GM15510 (cell line): ENCODE data around the gene PHLPP2.

ENCODE experiments used
- POLR2A ChIP-seq: IDR thresholded peaks from 3 replicates; pipeline ENCODE4 v1.6.1; 2011; ENCODE audit warnings: borderline replicate concordance; ENCODE audit not compliant: insufficient read length; ENCODE audit errors: extremely low read depth

PHLPP2 gene

DNA sequence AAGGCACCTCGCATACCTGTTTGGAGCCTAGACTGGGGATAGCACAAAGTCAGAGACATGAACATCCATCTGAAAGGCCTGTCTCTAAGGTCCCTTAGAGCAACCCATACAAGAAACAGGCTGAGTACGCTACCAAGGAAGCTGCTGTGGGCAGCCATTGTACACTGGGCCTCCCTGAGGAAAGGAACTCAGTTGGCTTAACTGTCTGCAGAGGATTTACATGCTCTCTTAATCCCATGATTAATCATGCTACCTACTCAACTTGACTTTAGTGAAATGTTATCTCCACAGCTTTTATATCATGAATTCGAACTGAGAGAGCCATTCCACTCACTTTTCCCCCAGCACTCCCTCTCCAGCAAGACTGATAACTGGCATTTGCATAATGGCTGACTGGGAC lies 26.0 kb downstream of the PHLPP2 start:
- no peak for TF ChIP-seq POLR2A

DNA sequence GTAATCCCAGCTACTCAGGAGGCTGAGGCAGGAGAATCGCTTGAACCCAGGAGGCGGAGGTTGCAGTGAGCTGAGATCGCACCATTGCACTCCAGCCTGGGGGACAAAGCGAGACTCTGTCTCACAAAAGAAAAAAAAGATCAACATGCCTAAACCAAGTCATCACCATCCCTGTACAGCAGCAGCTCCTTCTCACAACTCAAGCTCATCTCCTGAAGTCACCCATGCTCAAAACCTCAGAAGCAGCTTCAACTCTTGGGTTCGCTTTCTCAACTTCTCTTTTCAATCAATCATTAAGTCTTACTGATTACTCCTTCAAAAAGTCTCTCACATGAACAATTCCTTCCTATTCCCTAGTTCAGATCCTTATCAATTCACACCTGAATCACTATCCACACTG lies 31.3 kb downstream of the PHLPP2 start:
- no peak for TF ChIP-seq POLR2A

GRCh38 chr16:71689901-71690300 lies 34.6 kb downstream of the PHLPP2 start:
- no peak for TF ChIP-seq POLR2A

DNA sequence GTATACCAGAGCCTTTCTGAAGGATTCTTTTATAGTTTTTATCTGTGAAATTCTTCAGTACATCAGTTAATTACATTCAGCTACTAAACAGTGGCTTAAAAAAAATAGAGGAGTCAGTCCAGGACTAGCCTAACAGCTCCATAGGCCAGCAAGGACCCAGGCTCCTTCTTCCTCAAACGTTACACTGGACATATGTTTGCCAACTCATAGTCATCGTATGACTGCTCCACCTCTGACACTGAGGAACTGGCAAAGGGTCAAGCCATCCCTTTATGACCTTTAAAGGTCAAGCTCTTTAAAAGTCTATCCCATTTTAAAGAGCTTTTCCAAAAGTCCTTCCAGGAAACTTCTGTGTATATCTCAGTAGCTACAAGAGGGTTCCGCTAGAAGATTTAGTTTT lies 36.6 kb downstream of the PHLPP2 start:
- no peak for TF ChIP-seq POLR2A

GRCh38 chr16:71681360-71681759 lies 43.1 kb downstream of the PHLPP2 start:
- no peak for TF ChIP-seq POLR2A

- TF ChIP-seq POLR2A: no peak
Measured at GRCh38 chr16:71676236-71676635, 48.3 kb downstream of the PHLPP2 start.

GRCh38 chr16:71675380-71675779 lies 49.1 kb downstream of the PHLPP2 start:
- no peak for TF ChIP-seq POLR2A

DNA sequence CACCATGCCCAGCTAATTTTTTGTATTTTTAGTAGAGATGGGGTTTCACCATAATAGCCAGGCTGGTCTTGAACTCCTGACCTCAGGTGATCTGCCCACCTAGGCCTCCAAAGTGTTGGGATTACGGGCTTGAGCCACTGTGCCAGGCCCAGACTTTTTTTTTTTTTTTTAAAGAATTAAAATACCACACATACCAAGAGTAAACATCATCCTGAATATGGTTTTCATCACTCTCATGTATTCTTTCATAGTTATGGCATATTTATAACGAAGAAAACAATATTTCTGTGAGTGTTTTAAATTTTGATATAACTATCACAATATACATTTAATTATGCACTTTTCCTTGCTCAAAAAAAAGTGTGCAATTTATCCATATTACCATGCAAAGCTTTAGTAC lies 50.3 kb downstream of the PHLPP2 start:
- TF ChIP-seq POLR2A: no peak

- TF ChIP-seq POLR2A: no peak
Measured at GRCh38 chr16:71673582-71673973, 50.9 kb downstream of the PHLPP2 start.

DNA sequence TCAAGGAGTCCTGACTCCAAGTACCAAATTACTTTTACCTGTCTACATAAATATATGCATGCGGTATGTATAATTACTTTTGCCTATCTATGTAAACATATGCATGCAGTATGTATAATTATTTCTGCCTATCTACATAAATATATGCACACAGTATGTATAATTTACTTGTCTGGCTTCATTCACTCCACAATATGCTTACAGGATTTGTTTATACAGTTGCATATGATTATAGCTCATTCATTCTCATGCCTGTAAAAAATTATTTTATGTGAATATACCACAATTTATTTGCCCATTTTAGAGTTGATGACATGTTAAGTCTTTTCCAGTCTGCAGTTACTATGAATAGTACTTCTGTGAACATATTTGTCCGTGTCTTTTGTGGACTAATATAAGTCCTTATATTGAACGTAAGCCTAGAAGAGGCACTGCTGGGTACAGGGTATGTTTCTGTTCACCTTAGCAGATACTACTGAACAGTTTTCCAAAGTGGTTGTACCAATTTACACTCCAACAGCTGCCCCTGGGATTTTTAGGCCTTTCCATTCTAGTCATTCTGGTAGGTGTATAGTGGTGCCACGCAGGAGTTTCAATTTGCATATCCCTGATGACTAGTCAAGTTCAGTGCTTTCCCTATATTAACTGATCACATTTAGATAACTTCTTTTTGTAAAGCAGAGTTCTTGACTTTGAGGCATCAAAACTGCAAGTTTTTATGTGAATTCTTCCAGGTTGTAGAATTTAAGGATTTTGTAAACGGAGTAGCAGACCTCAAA lies 51.5 kb downstream of the PHLPP2 start:
- no peak for TF ChIP-seq POLR2A

GRCh38 chr16:71672125-71672524 lies 52.4 kb downstream of the PHLPP2 start:
- no peak for TF ChIP-seq POLR2A

GRCh38 chr16:71671165-71671564 lies 53.3 kb downstream of the PHLPP2 start:
- TF ChIP-seq POLR2A: no peak

DNA sequence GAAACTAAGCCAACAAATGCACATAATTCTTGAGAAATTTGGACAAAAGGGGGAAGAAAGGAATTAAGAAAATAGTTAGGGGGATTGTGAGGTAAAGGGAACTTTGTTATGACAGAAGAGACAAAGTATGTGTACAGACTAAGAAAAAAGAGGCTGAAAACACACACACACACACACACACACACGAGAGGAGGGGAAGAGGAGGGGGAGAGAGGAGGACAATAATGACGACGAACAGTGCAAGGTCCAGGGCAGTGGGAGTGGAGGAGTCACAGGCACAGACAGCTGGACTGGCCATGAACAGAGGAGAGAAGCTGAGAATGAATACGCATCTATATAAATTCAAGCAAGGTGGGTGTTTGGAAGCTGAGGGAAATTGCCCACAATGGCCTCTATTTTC lies 54.0 kb downstream of the PHLPP2 start:
- no peak for TF ChIP-seq POLR2A

DNA sequence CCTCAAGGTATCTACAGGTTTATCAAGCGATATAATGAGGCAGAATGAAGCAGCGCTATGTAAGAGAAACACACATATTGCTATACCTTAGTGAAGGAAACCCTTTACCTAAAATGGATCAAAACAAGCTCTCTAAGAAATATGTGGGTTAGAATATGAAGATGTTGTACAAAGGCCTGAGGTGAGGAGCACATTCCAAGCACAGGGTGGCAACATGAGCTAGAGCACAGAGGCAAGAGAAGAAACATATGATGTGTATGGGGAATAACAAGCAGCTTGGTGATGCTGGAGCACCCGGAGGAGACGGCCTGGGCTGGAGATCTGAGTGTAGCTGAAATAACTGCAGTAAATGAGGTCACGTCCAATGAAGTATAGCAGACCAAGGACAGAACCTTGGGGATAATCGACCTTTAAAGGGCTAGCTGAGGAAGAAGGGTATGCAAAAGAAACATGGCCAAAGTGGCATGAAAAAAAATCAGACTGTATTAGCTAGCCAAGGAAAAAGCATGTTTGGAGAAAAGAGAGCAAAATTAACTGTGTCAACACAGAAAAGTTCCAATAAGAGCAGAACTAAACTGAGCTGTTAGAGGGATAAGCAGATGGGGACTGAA lies 54.5 kb downstream of the PHLPP2 start:
- TF ChIP-seq POLR2A: no peak

DNA sequence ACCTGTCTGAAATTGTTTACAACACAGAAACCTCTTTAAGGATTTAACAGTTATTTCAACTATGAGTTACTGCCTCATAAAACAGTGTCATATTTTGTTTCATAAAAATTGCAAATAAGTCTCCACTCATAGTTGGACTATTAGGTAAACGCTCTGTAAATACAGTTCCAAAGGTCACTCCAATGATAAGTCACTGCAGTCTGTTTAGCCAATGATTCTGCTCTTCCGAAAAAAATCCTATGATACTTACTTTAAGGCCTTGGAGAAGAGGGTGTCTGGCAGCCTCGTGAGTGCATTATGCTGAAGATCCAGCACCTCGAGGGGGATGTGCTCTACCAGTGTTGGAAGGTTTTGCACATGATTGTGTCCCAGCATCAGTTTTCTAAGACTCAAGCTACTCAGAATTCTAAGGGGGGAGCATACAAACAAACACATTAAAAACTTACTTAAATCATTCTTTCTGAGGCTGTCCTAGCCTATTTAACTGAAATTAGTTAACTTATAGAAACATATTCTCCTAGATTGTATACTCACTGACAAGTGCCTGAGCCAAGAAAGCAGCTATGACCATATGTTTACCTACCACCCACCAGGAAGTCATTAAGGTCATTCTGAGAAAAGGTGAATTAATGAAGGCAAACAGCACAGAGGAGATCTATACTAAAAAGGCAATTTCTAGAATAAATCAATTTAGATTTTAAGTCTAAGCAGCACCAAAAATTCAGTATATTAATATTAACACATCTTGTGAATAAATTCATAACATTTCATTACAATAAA lies 57.4 kb downstream of the PHLPP2 start:
- no peak for TF ChIP-seq POLR2A
